Measurements from ENCODE around the gene ZRANB2.

Gene ZRANB2, protein sequence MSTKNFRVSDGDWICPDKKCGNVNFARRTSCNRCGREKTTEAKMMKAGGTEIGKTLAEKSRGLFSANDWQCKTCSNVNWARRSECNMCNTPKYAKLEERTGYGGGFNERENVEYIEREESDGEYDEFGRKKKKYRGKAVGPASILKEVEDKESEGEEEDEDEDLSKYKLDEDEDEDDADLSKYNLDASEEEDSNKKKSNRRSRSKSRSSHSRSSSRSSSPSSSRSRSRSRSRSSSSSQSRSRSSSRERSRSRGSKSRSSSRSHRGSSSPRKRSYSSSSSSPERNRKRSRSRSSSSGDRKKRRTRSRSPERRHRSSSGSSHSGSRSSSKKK

DNA sequence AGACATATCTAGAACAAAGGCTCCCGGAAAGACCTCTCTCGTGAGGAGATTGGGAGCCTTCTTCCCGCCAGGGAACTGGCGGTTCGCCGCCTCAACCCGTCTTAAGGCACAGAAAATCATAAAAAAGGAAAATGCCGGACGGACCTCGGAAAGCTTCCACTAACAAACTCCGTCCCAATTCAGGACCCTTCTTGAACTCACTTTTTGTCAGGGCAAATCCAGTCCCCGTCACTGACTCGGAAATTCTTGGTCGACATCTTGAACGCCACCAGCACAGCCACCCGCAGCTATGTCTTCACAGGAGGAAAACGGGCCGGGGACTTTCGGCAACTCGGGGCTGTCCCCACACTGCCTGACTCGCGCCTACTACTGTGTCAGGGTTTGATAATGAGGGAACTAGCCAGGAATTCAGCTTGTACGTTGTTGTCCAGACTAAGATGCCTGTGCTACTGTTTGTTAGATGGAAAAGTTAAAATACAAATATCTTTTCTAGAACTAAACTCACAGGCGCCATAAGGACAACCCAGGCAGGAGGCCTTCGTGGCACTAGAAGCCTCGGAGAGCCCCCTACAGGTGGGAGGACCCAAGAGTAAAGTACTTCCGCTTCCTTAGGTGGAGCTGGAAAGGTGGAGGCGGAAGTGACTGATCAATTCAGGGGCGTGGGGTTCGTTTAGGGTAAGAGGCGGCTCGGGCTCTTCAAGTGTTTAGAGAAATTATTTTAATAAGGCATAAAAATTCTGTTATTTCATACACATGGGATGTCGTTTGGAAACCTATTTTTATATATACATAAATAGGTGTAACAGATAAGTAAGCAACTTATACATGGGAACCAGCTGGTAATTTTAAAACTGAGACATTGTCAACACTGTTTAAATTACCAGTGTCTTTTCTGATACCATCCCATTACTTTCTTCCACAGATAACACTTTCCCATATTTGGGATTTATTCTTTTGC, at the start of gene ZRANB2:
Gene ZRANB2, minus strand, starts transcription at position 297 of the 958 bp plus-strand sequence. Its CDS starts 40 bp downstream, at position 257.
- DNase-seq (ENCODE audit: low read depth in 2 of 2), result peak; percentile 63 to 79

DNA sequence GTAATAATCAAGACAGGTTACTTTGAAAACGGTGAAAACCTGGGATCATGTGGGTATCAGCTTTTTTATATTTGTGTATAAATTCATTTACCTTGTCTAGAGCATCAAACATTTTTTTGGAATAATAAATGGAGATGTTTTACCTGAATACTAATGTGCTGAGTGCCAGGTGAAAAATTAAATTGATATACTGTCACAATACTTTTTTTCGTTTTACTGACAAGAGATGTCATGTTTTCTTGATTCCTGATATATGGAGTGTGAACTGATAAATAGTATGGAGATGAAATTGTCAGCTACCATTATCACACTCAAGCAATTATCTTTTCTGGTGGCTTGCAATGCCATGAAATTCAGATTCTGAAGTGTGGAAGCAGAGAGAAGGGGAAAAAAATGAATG, 47.2 kb upstream of the ZRANB2 start:
- DNase-seq (ENCODE audit: low read depth in 2 of 2), result no peak

DNA sequence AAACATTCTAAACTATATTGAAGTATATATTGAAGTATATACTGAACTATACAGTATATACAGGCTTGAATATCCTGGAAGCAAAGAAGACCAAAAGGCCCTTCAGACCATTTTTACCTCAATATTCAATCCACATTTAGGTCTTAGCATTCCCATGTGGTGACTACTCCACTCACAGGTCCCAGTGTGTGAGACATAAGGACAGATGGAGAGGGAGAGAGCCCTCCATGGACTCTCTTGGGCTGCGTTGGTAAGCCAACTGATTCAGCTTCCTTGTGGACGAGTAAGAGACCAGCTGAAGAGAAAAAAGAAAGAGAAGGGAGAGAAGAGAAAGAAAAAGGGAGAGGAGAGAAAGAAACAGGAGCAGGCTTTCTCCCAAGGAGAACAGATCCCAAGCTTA, 37.3 kb upstream of the ZRANB2 start:
- no peak for DNase-seq (ENCODE audit: low read depth in 2 of 2)

DNA sequence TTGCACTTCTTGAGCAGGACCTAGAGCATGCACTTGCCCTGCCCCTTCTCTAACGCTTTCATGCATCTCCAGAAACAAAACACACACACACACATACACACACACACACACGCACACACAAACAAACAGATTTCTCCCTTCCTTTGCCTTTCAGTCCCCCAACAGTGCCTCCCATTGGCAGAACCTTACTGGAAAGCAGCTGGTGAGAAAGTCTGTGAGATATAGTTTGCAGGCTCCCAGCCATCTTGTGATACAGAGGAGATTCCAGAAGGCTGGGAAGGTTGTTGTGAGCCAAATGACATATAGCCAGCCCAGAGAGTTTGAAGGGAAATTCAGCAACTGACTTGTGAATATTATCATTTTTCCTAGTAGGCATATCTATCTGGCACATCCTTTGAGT, 35.9 kb upstream of the ZRANB2 start:
- no peak for DNase-seq (ENCODE audit: low read depth in 2 of 2)

DNA sequence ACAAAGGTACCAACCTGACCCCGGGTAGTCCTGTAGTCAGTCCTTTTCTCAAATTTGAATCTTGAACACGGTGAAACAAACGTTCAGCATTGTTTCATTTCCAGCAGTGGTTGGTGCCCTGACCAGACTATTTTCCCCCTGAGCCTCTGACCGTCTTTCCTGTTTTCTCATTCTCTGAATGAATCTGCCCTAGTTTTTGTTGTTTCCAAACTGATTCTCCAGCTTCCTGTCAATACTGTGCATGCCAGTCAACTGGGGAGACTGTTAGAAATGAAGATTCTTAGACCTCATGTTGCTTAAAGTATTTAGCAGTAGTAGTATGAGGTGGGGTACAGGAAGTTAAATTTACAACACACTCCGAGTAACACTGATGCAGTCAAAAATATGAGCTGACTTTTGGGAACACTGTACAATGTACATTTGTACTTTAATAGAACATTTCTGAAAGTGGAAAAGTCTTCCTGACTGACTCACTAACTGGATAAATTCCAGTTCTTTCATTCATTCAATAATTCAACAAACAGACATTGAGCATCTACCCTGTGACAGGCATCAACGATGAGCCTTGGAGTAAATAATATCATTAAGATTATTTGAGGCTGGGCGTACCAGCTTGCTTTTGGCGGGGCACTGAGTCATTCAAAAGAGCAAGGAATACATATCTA, 26.0 kb upstream of the ZRANB2 start:
- DNase-seq (ENCODE audit: low read depth in 2 of 2), result no peak

DNA sequence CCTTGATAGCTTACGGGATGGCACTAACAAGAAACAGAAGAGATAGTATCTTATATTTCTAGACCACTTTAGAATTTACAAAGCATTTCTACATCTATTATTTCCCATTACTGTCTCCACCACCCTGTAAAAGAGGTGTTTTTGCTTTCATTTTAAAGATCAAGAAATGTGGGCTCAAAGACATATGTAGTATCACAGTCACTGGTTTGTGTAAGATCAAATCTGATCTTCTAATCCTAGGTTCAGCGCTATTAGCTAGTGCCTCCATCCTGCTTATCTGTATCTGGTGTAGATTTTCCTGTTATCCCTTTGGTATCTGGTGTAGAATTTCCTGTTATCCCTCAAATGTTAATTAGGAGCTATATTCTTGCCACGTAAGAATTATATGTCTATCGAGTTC, 23.6 kb upstream of the ZRANB2 start:
- DNase-seq (ENCODE audit: low read depth in 2 of 2), result no peak

DNA sequence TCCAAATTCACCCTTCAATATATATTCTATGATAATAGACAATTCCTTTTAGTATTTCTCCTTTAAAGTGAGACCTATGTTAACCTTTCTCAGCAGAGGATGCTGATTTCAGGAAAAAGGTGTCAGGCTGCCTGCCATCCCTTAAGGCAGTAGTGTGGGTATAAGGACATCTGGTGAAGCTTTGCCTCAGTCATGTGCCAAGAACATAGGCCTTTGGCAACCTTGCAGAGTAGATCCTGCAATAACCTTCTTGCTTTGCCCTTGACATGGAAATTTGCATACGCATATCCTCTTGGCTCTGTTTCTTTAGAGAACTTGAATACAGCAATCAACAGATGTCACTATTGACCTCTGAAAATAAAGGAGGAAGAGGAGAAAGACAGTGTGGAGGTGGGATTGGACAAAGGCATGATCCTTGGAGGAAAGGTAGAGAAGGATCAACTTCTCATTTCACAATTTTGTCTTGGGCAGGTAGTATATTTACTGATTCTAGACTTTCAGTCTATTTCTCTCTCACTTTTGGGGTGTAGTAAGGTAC, 21.1 kb upstream of the ZRANB2 start:
- DNase-seq (ENCODE audit: low read depth in 2 of 2), result no peak

DNA sequence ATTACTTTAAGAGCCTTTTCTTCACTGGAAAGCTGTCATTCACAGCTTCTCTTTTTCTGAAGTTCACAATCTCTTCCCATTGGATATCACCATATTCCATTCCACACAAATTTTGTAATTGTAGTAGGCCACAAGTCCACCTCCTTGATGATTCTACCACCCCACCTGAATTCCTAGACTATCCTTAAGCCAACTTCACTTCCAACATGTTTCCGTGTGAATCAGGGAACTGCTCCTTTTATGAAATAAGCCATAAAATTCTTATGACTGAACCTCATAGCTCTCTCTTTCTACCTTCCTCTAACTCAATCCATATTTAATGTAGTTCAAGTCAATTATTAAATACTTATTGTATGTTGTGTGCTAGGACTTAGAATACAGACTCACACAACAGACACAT, 16.6 kb upstream of the ZRANB2 start:
- no peak for DNase-seq (ENCODE audit: low read depth in 2 of 2)

DNA sequence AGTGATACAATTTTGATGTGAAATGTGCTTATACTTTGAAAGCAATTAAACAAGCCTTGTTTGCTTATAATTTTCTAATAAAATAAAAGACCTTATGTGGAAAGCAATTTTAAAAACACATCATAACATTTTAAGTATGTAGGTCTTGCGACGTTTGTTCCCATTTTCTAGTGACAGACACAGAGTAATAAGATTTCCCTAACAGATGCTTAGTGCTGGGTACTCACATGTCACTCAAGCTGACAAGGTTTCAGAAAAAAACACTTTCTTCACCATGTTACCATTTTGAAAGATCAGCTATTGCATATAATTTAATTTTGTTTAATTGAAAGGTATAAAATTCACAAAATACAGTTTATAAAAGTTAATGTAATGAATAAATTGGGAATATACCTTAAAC, 14.1 kb upstream of the ZRANB2 start:
- no peak for DNase-seq (ENCODE audit: low read depth in 2 of 2)

DNA sequence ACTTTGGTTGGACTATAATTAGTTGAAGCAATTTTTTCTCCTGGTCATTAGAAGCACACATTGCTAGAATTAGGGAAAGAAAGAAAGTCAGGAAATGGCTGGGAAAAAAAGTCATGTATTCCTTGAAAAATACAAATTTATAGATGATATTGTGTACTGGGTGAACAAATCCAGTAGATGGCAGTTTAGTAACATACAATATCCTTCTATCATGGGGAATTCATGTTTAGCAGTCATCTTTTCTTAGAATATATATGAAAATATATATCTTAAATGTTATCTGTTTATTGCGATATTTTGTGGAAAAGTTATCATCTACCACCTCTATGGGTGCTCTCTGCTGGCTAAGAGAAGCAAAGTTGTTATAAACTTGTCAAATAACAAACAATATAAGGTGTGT, 13.1 kb upstream of the ZRANB2 start:
- DNase-seq (ENCODE audit: low read depth in 2 of 2), result no peak

DNA sequence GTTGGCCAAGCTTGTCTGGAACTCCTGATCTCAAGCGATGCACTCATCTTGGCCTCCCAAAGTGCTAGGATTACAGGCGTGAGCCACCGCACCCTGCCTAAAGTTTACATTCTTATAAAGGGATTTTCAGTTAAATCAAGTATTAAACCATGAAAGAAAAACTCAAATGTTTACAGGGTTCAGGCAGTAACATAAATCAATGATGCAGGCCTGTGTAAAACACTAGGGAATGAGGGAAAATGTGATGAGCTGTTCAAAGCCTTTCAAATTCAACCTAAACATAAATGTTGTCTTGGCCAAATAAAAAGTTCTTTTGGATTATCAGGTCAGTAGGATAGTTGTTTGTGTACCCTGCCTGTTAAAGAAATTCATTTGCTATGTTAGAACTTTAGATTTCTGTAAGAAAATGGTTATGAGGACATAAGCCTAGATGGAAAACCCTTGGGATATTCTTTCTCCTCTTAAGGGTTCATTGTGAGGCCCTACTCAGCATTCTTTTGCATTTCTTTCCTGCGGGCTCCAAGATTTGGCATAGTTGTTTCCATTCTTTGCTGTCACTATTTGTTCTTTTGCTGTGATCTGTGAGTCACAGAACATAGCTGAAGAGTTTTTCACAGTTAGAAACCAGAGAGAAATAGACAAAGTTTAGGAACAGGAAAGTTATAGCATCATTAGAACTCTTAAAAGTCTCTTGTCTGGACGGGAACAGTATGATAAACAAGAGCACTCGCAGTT, 8.9 kb upstream of the ZRANB2 start:
- no peak for DNase-seq (ENCODE audit: low read depth in 2 of 2)

DNA sequence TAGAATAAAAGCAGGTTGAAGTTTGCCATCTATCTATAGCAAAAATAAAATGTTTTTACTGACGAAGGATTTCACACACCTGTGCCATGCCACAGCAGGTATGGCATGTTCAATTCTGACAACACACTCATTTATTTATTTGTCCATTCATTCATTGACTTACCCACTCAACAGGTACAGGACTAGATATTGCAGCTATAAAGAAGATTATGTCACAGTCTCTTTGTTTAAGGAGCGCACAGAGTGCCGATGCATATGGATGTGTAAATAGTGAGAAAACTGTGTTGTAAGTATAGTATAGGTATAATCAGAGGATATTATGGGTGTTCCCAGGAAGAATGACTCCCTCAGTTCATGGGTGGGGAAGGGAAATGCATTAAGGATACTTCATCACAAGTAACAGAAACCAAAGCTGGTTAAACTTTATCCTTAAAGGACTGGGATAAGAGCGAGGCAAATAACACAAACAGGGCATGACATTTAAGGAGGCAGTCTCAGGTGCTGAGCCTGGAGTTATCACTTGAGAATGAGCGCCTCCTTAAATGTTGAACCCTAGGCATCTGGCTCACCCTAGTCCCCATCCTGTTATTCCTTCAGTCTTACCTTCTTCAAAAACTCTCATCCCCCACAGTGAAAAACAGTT, 7.9 kb upstream of the ZRANB2 start:
- DNase-seq (ENCODE audit: low read depth in 2 of 2), result no peak

DNA sequence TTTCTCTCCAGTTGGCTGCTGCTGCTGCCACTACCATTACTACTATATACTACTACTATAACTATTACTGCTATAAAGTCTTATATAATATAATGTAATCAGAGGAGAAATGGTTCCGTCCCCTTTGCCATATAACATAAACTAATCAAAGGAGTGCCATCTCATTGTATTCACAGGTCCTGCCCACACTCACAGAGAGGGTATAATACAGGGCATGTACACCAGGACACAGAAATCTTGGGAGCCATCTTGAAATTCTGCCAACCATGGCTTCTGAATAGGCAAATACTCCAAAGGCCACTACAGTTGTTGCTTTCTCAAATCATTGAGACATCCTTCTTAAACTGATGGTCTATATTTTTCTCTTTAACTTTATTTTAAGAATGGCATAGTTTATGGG, 6.9 kb upstream of the ZRANB2 start:
- no peak for DNase-seq (ENCODE audit: low read depth in 2 of 2)

DNA sequence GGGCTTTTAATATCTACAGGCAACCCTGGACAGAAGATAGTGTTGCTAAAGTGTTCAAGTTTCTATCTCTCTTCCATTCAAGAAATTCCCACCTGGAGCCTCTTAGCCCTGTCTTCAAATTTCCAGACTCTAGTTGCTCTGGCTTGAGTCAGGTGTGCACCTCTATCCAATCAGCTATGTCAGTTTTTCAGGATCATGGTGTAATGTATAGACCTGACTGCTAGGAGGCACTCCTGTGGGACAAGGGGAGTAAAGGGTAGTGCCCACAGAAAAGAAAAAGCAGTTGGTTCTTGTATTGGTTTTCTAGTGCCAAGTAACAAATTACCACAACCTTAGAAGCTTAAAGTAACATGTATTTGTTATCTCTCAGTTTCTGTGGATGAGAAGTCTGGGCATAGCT, 6.2 kb upstream of the ZRANB2 start:
- DNase-seq (ENCODE audit: low read depth in 2 of 2), result no peak

DNA sequence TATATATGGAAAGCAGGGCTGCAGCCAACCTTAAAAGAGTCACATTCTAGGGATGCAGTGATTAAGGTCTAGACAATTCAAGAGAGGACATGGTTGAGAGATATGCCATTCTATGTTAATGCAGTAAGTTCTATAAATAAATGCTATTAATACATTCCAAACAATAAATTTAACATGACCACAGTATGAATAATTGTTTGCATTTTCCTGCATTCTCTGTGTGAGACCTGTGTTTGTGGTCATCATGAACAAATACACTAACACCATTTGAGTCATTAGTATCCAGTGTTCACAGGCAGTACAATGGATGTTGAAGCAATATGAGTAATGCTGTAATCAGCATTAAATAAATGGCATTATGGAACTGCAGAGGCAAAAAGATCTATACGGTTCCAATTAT, 5.5 kb upstream of the ZRANB2 start:
- DNase-seq (ENCODE audit: low read depth in 2 of 2), result no peak

DNA sequence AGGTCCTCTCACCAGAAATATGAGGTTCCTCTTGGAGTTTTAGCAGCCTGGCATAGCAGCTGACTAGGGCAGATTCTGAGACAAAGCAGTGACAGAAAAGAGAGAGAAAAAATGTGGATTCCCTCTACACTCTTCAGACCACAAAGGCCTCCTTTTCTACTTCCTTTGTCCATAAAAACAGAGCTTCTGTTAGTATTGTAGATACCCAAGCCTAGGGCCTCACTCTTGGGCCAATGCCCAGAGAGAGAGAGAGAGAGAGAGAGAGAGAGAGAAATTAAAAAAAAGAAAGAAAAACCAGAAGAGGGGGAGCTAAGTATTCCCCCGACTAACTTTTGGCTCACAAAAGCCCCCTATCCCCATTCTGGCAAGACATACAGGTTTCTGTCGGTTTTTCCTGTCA, 2.4 kb upstream of the ZRANB2 start:
- DNase-seq (ENCODE audit: low read depth in 2 of 2), result no peak

DNA sequence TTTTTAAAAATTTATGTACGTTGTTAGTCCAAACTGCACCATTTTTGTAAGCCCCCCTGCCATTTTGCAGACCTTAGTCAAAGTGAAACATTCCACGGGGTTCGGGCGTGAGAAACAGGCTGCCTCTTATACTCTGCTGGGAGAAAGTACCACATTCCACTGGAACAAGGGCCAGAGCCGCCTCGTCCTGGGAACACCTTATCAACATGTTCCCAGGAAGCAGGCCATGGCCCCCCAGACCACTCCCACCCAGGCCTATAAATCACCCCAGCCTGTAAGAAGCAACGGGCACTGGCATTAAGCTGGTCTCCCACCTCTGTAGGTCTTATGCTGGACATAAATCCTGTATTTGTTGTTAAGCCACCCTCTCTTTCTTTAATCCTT, 854 bp upstream of the ZRANB2 start:
- no peak for DNase-seq (ENCODE audit: low read depth in 2 of 2)

DNA sequence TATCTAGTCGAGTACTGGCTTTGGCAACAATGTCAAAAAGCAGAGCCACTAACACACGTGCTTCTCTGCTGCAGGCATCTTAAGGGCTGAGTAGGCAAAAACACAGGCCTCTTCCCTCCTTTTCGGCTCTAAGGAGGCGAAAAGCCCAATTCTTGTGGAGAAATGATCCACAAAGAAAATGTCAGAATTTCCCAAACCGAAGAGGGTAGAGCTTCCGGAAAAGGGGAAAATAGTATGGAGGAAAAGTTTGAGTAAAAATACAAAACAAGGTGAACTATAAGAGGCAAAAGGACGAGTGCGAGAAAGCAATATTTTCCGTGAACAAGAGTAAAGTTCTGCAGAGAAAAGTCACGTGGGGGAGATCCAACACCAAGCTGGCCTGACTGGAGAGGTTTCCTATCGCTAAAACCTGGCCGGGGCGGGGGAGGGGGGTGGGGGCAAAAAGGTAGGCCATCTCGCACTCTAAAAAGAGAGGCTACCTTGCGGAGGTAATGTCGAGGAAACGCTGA, 551 bp downstream of the ZRANB2 start:
- DNase-seq (ENCODE audit: low read depth in 2 of 2), result no peak

DNA sequence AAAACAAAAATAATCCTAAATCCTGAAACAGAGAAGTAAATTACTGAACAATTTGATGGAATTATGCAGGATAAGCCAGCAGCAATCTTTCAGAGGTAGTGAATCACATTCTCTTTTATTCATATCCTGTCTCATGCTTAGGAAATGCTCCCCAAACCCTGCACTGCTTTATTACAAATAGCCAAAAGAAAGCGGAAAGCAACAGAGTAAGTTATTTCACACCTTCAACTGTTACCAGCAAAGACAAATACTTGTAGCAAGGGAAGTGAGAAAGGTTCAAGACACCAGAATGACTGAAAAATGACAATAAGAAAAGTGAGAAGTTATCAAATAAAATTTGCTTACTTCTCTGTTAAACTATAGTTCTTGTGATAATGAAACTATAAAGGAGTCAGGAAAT, 6.2 kb downstream of the ZRANB2 start:
- no peak for DNase-seq (ENCODE audit: low read depth in 2 of 2)

DNA sequence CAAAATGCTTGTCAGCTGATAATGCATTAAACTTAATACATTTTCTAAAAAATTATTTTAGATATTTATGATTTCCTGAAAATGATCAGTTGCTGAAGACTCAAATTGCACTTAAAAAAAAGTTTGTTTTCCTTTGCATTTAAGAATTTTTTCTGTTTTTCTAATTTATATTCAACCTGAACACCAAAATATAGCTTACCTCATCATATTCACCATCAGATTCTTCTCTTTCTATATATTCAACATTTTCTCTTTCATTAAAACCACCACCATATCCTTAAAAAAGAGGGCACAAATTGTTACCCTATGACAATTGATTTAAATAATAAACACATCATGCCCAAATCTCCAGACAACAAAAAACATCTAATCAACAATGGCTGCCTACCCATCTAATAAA, 8.6 kb downstream of the ZRANB2 start:
- DNase-seq (ENCODE audit: low read depth in 2 of 2), result no peak

DNA sequence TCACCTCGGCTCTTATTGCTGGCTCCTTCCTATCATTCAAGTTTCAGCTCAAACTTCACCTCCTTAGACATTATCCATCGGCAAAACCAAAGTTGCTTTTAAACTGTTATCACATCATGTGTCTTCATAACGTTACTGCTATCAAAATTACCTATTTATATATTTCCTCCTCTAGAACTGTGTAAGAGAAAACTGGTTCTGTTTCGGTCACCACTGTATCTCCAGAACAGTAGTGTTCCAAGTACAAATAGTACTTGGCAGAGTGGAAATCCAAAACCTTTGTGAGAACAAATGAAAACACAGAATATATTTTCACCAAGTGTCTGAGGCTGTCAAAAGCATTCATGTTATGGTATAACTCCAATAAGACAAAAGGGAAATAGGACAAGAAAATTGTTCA, 9.1 kb downstream of the ZRANB2 start:
- no peak for DNase-seq (ENCODE audit: low read depth in 2 of 2)
